Mucosa of descending colon (tissue), 3 donors: Measurements from ENCODE around the gene BID. TPM values are rescaled to one million over a fixed set of nuclear protein-coding genes. Genes with fewer than 3 reads are reported as not detected.

Source experiments
- ATAC-seq: fragments of 200-7000 bp; cut with Tn5 transposase; one replicate; pipeline ENCODE4 v1.9.1; 2020; ENCODE audit warnings: mild to moderate bottlenecking, moderate library complexity
- DNase-seq, 3 donors: peaks; one replicate each; pipeline ENCODE4 v3.0.0-alpha.2; 2020
- H3K36me3 ChIP-seq: fragments of 200-600 bp; one replicate; pipeline ENCODE4 v1.8.0; 2021; ENCODE audit warnings: low read depth, mild to moderate bottlenecking
- H3K4me1 ChIP-seq: fragments of 200-600 bp; one replicate; pipeline ENCODE4 v1.8.0; 2021; ENCODE audit warnings: low read depth, mild to moderate bottlenecking
- H3K4me3 ChIP-seq: fragments of 200-600 bp; one replicate; pipeline ENCODE4 v1.8.0; 2021; ENCODE audit warnings: mild to moderate bottlenecking
- H3K9me3 ChIP-seq: fragments of 200-600 bp; one replicate; pipeline ENCODE4 v1.8.0; 2021; ENCODE audit warnings: mild to moderate bottlenecking
- CTCF ChIP-seq: fragments of 200-600 bp; IDR thresholded peaks from one replicate; pipeline ENCODE4 v1.8.0; 2022; ENCODE audit warnings: antibody characterized with exemption, mild to moderate bottlenecking
- intact Hi-C, 2 donors: fragments of 100-400 bp; cut with DNase I in 1 of 2; cut with micrococcal nuclease in 1 of 2; formaldehyde crosslinking; loops; one replicate each; pipeline versions ENCODE4 v1.11.0 to v1.11.1; 2022; cut with DNase I, micrococcal nuclease
- total RNA-seq, 3 donors: library from RNA; stranded (reverse); fragmentation: NEBNext Ultra II Directional in 2 of 3; extraction: Animal tissue kit (Norgen Biotek cat#: 25700) in 2 of 3; gene quantifications; one replicate each; pipeline versions ENCODE4 v1.2.1 to v1.2.4, GENCODE V29; 2021 to 2023
- donor health status: DM: no; HTN: no; CAD: no; lungs with moderate emphysema.
- donor health status: DM: no; HTN: no; CAD: no.
- donor health status: DM: no; HTN: yes; CAD: no.

Gene BID
- total RNA-seq, 3 donors from 2014 or later, result 17.9 to 35.0 (median 21.8) TPM

DNA sequence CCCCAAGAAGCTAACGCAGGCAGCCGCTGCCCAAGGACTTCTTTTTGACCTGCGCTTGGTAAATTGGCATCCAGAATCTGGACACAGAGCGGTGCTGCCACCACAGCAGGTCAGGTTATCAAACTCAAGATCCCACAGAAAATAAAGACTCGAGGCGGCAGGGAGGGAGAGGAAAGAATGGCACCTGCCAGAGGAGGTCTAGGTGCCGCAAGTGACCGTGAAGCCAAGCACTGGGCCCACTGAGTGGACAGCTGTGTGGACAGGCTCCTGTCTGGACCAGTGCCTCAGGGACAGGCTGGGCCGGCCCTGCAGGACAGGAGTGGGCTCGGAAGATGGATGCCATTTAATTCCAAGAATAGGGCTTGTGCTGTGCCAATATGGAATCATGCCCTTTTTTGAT, 27.4 kb downstream of the BID start:
- TF ChIP-seq CTCF, result no peak
- DNase-seq (peak in 1 of 3 donors; percentile 14), ATAC-seq (no peak)
- Histone ChIP-seq H3K9me3 (no peaks in the 10 kb centered on the region), H3K4me3 (no peak overlapping the region), H3K4me1 (no peaks in the 10 kb centered on the region), H3K36me3 (no peaks in the 10 kb centered on the region)
- intact Hi-C loops, result no loop called here

DNA sequence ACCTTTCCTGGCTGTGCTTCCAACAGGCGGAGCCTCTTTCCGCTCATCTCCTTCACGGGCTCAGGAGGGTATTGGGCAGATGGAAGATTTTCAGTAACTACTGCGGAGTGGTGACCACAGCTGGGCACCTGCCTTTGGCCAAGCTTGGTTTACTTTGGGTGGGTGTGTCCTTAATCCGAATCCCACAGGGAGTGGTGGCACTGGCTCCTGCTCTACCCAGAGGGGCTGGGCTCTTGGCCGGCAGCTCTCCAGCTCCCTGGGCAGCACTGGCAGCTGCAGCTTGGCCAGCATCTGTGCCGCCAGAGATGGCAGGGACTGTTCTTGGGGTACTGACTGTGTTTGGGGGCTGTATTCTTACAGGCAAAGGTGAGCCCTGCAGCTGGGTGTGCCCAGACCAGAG, 29.8 kb downstream of the BID start:
- H3K36me3 ChIP-seq, result no peaks in the 10 kb centered on the region
- H3K9me3 ChIP-seq, result no peaks in the 10 kb centered on the region
- H3K4me3 ChIP-seq, result no peak overlapping the region
- no peak for TF ChIP-seq CTCF
- DNase-seq (peak in 1 of 3 donors; percentile 12), ATAC-seq (peak; percentile 26)
- intact Hi-C loops, result no loop called here
- H3K4me1 ChIP-seq, result no peaks in the 10 kb centered on the region

GRCh38 chr22:17743661-17744411, 30.4 kb downstream of the BID start:
- H3K9me3 ChIP-seq, result no peaks in the 10 kb centered on the region
- ATAC-seq (no peak), DNase-seq (no peak)
- no peaks in the 10 kb centered on the region for H3K4me1 ChIP-seq
- no peak overlapping the region for H3K4me3 ChIP-seq
- TF ChIP-seq CTCF, result no peak
- H3K36me3 ChIP-seq, result no peaks in the 10 kb centered on the region
- intact Hi-C loops, result no loop called here

GRCh38 chr22:17742527-17742902, 31.8 kb downstream of the BID start:
- intact Hi-C loops, result no loop called here
- no peaks in the 10 kb centered on the region for H3K36me3 ChIP-seq
- no peak overlapping the region for H3K4me3 ChIP-seq
- peak; percentile 67 for TF ChIP-seq CTCF
- ATAC-seq, result peak; percentile 88
- DNase-seq, result peak; percentile 69 to 76 (median 73)
- H3K9me3 ChIP-seq, result no peaks in the 10 kb centered on the region
- H3K4me1 ChIP-seq, result no peaks in the 10 kb centered on the region

DNA sequence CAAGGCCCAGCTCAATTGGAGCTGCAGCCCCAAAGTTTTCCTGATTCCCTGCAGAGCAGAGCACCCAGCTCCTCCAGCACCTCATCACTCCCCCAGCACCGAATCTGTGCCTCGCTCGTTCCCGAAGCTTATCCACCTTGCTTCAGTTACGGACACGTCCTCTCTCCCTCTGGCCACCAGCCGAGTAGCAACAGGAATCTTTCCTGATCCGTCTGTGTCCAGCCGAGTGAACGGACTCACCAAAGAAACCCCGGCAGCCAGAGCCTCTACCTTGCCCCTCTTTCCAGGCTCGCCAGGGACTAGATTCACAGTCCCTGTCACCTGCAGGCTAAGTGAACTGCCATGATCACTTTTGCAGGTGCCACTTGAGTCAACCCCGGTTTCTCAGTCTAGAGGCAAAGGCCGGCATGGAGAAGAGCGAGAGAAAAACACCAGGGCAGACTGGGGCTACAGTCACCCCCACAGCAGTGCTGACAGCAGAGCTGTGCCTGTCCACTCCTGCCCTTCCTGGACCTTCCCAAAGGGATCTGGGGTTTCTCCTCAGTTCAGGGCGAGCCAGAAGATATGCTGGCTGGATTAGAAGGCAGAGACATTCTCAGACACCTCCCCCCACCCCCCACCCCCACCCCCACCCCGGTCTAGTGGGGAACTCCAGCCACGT, 32.3 kb downstream of the BID start:
- Histone ChIP-seq H3K4me1 (no peaks in the 10 kb centered on the region), H3K36me3 (no peaks in the 10 kb centered on the region), H3K9me3 (no peaks in the 10 kb centered on the region), H3K4me3 (no peak overlapping the region)
- intact Hi-C loops, result no loop called here
- DNase-seq (peak in 1 of 3 donors; percentile 18), ATAC-seq (peak; percentile 9)
- no peak for TF ChIP-seq CTCF
